ENCODE measurements around the gene ARHGAP45.
A peak's percentile ranks its signal among the peaks of the same experiment; 100 is the strongest.

DNA sequence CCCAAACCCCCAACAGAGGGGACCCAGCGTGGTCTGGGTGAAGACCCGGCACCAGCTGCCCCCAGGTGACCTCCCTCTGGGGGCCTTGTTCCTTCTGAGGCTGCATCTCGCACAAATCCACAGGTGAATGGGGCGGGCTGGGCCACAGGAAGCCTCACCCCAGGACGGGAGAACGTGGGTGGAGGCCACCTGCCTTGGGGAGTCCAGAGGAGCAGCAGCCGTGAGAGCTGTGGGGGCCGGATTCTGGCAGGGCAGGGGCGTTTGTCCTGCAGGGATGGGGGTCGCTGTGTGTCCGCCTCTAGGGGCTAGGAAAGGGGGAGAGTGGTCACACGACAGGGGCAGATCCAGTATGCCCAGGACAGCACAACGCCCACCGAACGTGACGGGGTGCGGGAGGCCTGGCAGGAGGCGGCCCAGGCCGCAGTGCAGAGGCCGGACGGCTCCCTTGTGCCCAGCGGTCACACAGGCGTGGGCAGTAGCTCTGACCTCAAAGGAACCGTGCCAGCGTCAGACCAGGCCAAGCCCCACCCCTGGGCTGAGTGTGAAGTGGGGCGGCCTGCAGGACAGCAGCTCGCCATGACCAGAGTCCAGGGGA is 21.5 kb downstream of the ARHGAP45 start:
- TF ChIP-seq CTCF (IDR thresholded peaks at IDR 0.05), result no peak
- peak in 1 of 3 donors; percentile 11 for TF ChIP-seq POLR2A (IDR thresholded peaks at IDR 0.05)

Data from body of pancreas (tissue), 4 donors.